AG04450 (cell line): ENCODE data around the gene HPS1. TPM values are rescaled to one million over a fixed set of nuclear protein-coding genes. Genes with fewer than 3 reads are reported as not detected.

ENCODE experiments used
- CTCF ChIA-PET: fragments of 300-600, 350-600 bp; formaldehyde crosslinking; extraction: SDS; loops from one replicate; lab custom pipeline; 2022; ENCODE audit warnings: antibody characterized with exemption, inconsistent platforms; lab: Charles Lee
- POLR2A ChIA-PET: fragments of 350-600 bp; formaldehyde crosslinking; extraction: SDS; loops from one replicate; lab custom pipeline; 2021; ENCODE audit warnings: antibody characterized with exemption, inconsistent platforms; lab: Yijun Ruan, JAX
- DNase-seq: peaks from one replicate; pipeline ENCODE4 v3.0.0-alpha.2; 2011; ENCODE audit warnings: low read depth, low spot score
- H3K27ac ChIP-seq: one replicate; pipeline ENCODE4 v1.5.1; 2012; ENCODE audit warnings: low read depth, low read length, control low read depth
- H3K27me3 ChIP-seq: one replicate; pipeline ENCODE4 v1.6.0; 2012; ENCODE audit warnings: low read length; ENCODE audit not compliant: control insufficient read depth, insufficient read depth
- H3K4me3 ChIP-seq: 2 replicates; pipeline ENCODE4 v1.5.1; 2011; ENCODE audit warnings: mild to moderate bottlenecking, low read depth, low read length, control low read depth
- H3K9me3 ChIP-seq: 2 replicates; pipeline ENCODE4 v1.5.1; 2012; ENCODE audit warnings: low read length; ENCODE audit not compliant: control insufficient read depth, insufficient read depth
- polyA plus RNA-seq: library from polyadenylated mRNA; depleted of rRNA; stranded (reverse); fragments of >200 nt; gene quantifications from 2 replicates; pipeline ENCODE4 v1.2.3, GENCODE V29; 2011
- TF ChIP-seq, protein P1 (sequence below): IDR thresholded peaks from 2 replicates; pipeline ENCODE4 v1.5.1; 2011; ENCODE audit warnings: low read depth, low read length, control low read depth, inconsistent platforms

HPS1 gene
- polyA plus RNA-seq, 1 experiment, result 56.7 TPM

- DNase-seq, result no peak
- H3K4me3 ChIP-seq, result no peak overlapping the region
- H3K27ac ChIP-seq, result no peak overlapping the region
- ChIA-PET POLR2A (no interaction called here), CTCF (no interaction called here)
- TF ChIP-seq, protein P1, sequence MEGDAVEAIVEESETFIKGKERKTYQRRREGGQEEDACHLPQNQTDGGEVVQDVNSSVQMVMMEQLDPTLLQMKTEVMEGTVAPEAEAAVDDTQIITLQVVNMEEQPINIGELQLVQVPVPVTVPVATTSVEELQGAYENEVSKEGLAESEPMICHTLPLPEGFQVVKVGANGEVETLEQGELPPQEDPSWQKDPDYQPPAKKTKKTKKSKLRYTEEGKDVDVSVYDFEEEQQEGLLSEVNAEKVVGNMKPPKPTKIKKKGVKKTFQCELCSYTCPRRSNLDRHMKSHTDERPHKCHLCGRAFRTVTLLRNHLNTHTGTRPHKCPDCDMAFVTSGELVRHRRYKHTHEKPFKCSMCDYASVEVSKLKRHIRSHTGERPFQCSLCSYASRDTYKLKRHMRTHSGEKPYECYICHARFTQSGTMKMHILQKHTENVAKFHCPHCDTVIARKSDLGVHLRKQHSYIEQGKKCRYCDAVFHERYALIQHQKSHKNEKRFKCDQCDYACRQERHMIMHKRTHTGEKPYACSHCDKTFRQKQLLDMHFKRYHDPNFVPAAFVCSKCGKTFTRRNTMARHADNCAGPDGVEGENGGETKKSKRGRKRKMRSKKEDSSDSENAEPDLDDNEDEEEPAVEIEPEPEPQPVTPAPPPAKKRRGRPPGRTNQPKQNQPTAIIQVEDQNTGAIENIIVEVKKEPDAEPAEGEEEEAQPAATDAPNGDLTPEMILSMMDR, result no peak
- no peaks in the 10 kb centered on the region; the same call in 1 of the 2 replicates for H3K9me3 ChIP-seq
- no peaks in the 10 kb centered on the region for H3K27me3 ChIP-seq
Observed at GRCh38 chr10:98407017-98407743, 39.6 kb downstream of the HPS1 start.

DNA sequence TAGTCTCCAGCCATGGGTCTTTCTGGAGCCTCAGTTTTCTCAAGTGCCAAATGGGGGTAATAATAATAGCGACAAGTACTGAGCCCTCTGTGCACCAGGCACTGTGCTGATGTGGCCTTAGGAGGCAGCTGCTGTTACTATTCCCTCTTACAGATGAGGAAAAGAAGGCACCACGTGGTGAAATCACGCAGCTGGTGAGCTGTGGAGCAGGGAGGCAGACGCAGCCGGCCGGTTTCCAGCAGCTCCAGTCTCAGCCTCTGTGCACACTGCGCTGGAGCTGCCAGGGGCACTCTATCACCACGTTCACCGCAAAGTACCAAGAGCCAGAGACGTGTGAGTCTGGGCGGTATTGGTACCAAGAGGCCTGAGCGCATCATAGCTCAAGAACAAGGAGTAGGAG lies 41.3 kb downstream of the HPS1 start:
- DNase-seq, result peak; percentile 46
- Histone ChIP-seq H3K27ac (peak overlapping the region; percentile 89), H3K27me3 (no peaks in the 10 kb centered on the region)

DNA sequence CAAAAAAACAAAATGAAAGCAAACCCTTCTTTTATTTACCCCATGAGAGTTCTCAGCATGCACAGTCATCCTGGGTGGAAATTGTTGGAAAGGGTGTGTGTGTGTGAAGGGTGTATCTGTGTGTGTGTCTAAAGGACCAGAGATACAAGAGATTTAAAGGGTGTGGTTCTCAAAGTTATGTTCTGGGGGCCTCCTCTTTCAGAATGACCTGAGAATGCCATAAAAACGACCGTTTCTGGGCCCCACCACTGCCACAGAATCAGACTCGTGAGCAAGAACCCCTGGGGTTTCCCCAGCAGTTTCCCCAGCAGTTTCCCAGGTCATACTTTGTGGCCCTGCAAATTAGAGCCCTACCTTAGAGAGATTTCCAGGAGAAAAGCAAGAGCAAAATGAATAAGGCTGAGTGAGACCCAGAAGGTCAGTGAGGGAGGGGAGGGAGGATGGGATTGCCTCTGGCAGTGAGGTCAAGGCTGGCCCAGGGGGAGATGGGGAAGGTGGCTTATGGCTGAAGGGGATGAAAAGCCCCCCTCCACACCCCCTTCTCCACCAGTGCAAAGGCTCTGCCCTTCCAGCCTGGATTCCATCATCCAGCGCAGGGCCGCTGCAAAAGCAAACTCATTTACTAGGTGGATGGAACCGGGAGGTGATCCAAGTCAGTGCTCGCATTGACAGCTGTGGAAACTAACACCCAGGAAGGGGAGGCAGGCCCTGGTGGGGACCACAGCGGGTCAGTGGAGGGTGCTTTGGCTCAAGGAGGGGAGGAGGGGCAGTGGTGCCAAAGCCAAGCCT lies 42.0 kb downstream of the HPS1 start:
- 0 out of 2 replicates have a peak overlapping the region, but pooled peaks have one; percentile 10 for H3K4me3 ChIP-seq
- CTCF ChIA-PET, result interaction anchor here (1.0 to 2.3 kb wide), 5 partner anchors 10 to 95 kb away, joined by 3 to 8 read pairs (median 5); no protein-coding TSS in a partner anchor
- POLR2A ChIA-PET, result interaction anchor here (1.0 to 1.2 kb wide), 6 partner anchors 10 to 147 kb away, joined by 3 to 5 read pairs (median 4); partner anchors contain the start of gene PYROXD2

More for the DNA sequence above, 41.3 kb downstream of the HPS1 start:
- ChIA-PET POLR2A (interaction anchor here (0.5 to 1.2 kb wide), 4 partner anchors 9 to 147 kb away, joined by 3 to 5 read pairs (median 4); partner anchors contain the start of gene PYROXD2), CTCF (interaction anchor here (0.5 to 1.6 kb wide), 3 partner anchors 11 to 96 kb away, joined by 3 to 5 read pairs (median 3); no protein-coding TSS in a partner anchor)
- no peak overlapping the region for H3K4me3 ChIP-seq
- TF ChIP-seq, protein P1, result no peak
- no peaks in the 10 kb centered on the region; the same call in 1 of the 2 replicates for H3K9me3 ChIP-seq

GRCh38 chr10:98403812-98404504 lies 42.8 kb downstream of the HPS1 start:
- Histone ChIP-seq H3K27ac (peak overlapping the region; percentile 89), H3K27me3 (no peaks in the 10 kb centered on the region), H3K4me3 (no peak overlapping the region), H3K9me3 (no peaks in the 10 kb centered on the region; the same call in 1 of the 2 replicates)
- TF ChIP-seq, protein P1, result no peak
- peak; percentile 33 for DNase-seq
- POLR2A ChIA-PET, result interaction anchor here (0.9 to 1.2 kb wide), 4 partner anchors 8 to 29 kb away, joined by 3 to 4 read pairs (median 4); no protein-coding TSS in a partner anchor
- CTCF ChIA-PET, result interaction anchor here (1.1 to 2.3 kb wide), 3 partner anchors 9 to 95 kb away, joined by 3 to 8 read pairs (median 7); no protein-coding TSS in a partner anchor

More for the DNA sequence above, 42.0 kb downstream of the HPS1 start:
- no peak for DNase-seq
- Histone ChIP-seq H3K27me3 (no peaks in the 10 kb centered on the region), H3K9me3 (no peaks in the 10 kb centered on the region; the same call in 1 of the 2 replicates), H3K27ac (peak overlapping the region; percentile 89)
- TF ChIP-seq, protein P1, result no peak
